ENCODE measurements around the gene NAT9.

DNA sequence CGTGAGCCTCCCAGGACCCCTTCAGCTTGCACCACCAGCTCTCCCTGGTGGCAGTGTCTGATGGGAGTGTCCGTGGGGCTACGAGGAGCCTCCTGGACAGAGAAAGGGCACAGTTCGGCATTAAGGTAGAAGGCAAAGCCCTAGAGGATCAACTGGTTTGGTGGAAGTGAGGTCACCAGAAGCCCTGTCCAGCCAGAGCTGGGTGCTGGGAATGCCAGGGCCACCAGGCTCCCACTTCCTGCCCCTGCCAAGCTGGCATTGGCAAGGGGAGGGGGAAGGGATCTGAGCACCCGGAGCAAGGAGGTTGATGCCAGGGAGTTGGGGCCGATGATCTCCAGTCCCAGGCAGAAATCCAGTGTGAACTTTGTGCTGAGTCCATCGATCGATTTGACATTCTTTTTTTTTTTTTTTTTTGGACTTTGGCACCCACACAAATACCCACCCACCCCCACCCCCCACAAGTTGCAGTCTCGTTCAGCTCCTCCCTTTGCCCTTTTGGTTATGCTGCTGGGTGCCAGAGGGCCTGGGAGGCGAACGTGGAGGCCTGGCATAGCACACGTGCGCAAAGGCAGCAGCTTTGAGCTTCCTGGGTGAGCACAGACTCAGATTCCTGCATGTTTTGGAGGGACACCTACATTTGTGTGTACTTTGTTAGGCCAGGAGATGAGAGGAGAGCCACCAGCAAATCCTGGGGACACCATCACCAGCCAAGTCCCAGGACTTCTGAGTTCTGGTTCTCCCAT is 25.6 kb downstream of the NAT9 start:
- TF ChIP-seq POLR2A (IDR thresholded peaks at IDR 0.05; ENCODE audit: low read depth, low read length) (no peak), TAF1 (IDR thresholded peaks at IDR 0.05; ENCODE audit: low read depth, low read length) (no peak), POU2F2 (IDR thresholded peaks at IDR 0.05; ENCODE audit: low read depth, low read length) (no peak), POLR2AphosphoS5 (IDR thresholded peaks at IDR 0.05; ENCODE audit: low read depth, low read length) (no peak)

All from GM12891 (cell line).